Aorta (tissue), 5 donors: ENCODE measurements around the gene CFD. TPM values are rescaled to one million over a fixed set of nuclear protein-coding genes. Genes with fewer than 3 reads are reported as not detected.
"Not testable (repeated sequence)": the region's sequence is repeated elsewhere in the genome, so short reads cannot be mapped to it uniquely, and the experiment has no call there.

Experiments used
- ATAC-seq: fragments of 200-7000 bp; cut with Tn5 transposase; one replicate; pipeline ENCODE4 v1.9.1; 2022; ENCODE audit warnings: moderate library complexity; ENCODE audit not compliant: low FRiP score
- DNase-seq, 2 donors: peaks; one replicate each; pipeline ENCODE4 v3.0.0-alpha.2; 2020
- H3K27ac ChIP-seq, 2 donors: one replicate each; pipeline ENCODE4 v1.5.1; 2013; ENCODE audit warnings: low read length in 2 of 2, mild to moderate bottlenecking in 2 of 2, moderate library complexity in 2 of 2, control low read depth in 1 of 2, inconsistent platforms in 1 of 2, low read depth in 1 of 2
- H3K27me3 ChIP-seq, 2 donors: one replicate each; pipeline ENCODE4 v1.6.1; 2013; ENCODE audit warnings: control low read depth in 1 of 2, low read length in 1 of 2, mild to moderate bottlenecking in 1 of 2, moderate library complexity in 1 of 2; ENCODE audit not compliant: insufficient read depth in 2 of 2, control insufficient read depth in 1 of 2
- H3K36me3 ChIP-seq, 2 donors: one replicate each; pipeline ENCODE4 v1.6.1; 2013; ENCODE audit warnings: control low read depth in 1 of 2, low read length in 1 of 2, mild to moderate bottlenecking in 1 of 2; ENCODE audit not compliant: insufficient read depth in 2 of 2, control insufficient read depth in 1 of 2
- H3K4me1 ChIP-seq, 2 donors: one replicate each; pipeline ENCODE4 v1.6.1; 2013; ENCODE audit warnings: low read length in 2 of 2, control low read depth in 1 of 2, mild to moderate bottlenecking in 1 of 2, moderate library complexity in 1 of 2; ENCODE audit not compliant: insufficient read depth in 2 of 2, control insufficient read depth in 1 of 2
- H3K4me3 ChIP-seq, 2 donors: one replicate each; pipeline ENCODE4 v1.5.1; 2013; ENCODE audit warnings: low read length in 2 of 2, control low read depth in 1 of 2, mild to moderate bottlenecking in 1 of 2
- H3K9me3 ChIP-seq: one replicate; pipeline ENCODE4 v1.6.1; 2013; ENCODE audit warnings: mild to moderate bottlenecking, low read length; ENCODE audit not compliant: control insufficient read depth
- WGBS, 2 donors: extraction: QIAGEN DNeasy Blood & Tissue Kit; methylation state at CpG; one replicate each; pipeline ENCODE4 v1.1.7; 2013; 5-methylcytosine and 5-hydroxymethylcytosine counted together
- intact Hi-C, 2 donors: fragments of 100-400 bp; cut with DNase I; formaldehyde crosslinking; loops; one replicate each; pipeline versions ENCODE4 v1.14.2 to v1.15.0; 2022
- polyA plus RNA-seq, 2 donors: library from polyadenylated mRNA; stranded (reverse); fragments of 200-250 nt; gene quantifications; one replicate each; pipeline ENCODE4 v1.2.3, GENCODE V29; 2013
- total RNA-seq, 2 donors: library from RNA; stranded (reverse); fragmentation: NEBNext Ultra II Directional; extraction: Animal tissue kit (Norgen Biotek cat#: 25700); gene quantifications; one replicate each; pipeline ENCODE4 v1.2.1, GENCODE V29; 2021
- donor health status: healthy with polysubstance abuse.
- donor health status: Bipolar disorder and iron deficiency.
- donor health status: DM: no; HTN: no; CAD: no.
- donor health status: DM: no; HTN: no; CAD: no.
- donor health status: DM: yes; HTN: yes; CAD: no.

CFD gene
- total and polyA plus RNA-seq, 4 donors = 3.3 to 354 (median 63.7) TPM

DNA sequence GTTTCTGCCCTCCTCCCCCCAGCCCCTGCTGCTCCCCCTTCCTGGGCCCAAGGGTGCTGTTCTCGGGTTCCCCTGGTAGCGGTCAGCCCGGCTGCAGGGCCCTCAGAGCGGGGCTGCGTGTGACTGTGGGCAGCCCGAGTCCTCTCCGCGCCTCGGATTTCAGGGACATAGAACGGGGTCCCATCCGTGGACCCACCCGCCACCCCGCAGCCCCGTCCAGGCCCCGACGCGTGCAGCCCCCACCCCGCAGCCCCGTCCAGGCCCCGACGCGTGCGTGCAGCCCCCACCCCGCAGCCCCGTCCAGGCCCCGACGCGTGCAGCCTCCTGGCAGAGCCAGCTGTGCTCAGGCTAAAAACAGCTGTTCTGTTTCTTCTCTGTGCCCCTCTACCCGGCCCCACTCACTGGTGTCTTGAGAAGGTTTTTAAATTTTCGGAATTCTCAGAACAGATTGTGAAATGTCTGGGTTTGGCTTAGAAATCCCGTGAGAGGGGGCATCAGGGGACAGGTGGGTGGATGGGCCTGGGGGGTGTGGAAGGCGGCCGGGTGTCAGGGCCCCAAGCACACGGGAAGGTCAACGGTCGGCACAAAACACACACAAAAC, 24.2 kb upstream of the CFD start:
- H3K9me3 ChIP-seq = peaks cover 2% of the 10 kb centered on the region
- DNase-seq (peak in 1 of 2 donors; percentile 81), ATAC-seq (peak; percentile 84)
- H3K36me3 ChIP-seq = no peaks in the 10 kb centered on the region
- no peaks in the 10 kb centered on the region for H3K27me3 ChIP-seq
- no peak overlapping the region for H3K4me3 ChIP-seq
- no peaks in the 10 kb centered on the region for H3K4me1 ChIP-seq
- no peak overlapping the region for H3K27ac ChIP-seq
- intact Hi-C loops = no loop called here
- WGBS, 2 donors = 61 to 63% methylated on average over 32 to 36 of the region's 36 CpGs

DNA sequence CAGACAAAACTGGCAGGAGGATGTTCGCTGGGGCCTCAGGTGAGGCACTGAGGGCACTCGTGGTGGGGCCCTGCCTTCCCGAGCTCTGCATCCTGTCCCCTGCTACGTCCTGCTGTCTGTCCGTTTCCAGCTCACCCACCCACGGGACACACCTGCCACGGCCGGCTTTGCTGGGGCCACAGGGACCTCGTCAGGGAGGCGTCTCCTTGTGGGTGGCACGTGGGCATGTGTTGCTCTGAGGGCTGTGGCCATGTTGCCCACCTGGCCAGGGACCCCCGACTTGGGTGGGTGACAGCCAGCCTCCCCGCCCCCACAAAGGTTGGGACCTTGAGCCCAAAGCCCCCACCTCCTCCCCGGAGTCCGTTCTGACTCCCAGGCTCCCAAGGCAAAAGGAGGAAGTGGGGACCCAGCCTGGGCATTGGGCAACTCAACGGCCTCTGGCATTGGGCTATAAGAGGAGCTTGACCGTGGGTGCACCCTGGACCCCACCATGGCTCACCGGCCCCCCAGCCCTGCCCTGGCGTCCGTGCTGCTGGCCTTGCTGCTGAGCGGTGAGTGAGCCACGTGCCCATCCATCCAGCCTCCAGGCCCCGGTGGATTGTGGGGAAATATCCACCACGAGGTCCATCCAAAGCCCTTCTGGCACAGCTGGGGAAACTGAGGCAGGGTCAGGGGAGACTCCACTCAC, 18.8 kb upstream of the CFD start, which contains the start of gene PRTN3:
PRTN3 (plus strand) TSS at position 481 of the 688 bp plus-strand sequence; CDS start at position 491, 10 bp downstream.
- H3K4me1 ChIP-seq = no peaks in the 10 kb centered on the region
- intact Hi-C loops = no loop called here
- ATAC-seq (peak; percentile 23), DNase-seq (peak in 1 of 2 donors; percentile 66)
- H3K27ac ChIP-seq = no peak within 1 kb of the TSS
- no peaks in the 10 kb centered on the region for H3K27me3 ChIP-seq
- no peaks in the 10 kb centered on the region for H3K36me3 ChIP-seq
- H3K9me3 ChIP-seq = no peaks in the 10 kb centered on the region
- no peak within 1 kb of the TSS for H3K4me3 ChIP-seq
- WGBS, 2 donors = 73 to 78% methylated on average over 24 of the region's 24 CpGs

DNA sequence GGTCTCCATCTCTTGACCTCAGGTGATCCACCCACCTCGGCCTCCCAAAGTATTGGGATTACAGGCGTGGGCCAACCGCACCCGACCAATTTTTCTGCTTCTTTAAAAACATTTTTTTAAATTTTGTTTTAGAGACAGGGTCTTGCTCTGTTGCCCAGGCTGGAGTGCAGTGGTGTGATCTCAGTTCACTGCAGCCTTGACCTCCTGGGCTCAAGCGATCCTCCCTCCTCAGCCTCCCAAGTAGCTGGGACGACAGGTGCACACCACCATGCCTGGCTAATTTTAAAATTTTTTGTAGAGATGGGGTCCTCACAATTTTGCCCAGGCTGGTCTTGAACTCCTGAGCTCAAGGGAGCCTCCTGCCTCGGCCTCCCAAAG, 16.7 kb upstream of the CFD start:
- ATAC-seq, H3K4me3 ChIP-seq, H3K36me3 ChIP-seq, H3K4me1 ChIP-seq, H3K27me3 ChIP-seq, DNase-seq, H3K27ac ChIP-seq, intact Hi-C loops, H3K9me3 ChIP-seq: not testable (repeated sequence)
- WGBS, 2 donors = 80% methylated on average over 7 of the region's 7 CpGs

DNA sequence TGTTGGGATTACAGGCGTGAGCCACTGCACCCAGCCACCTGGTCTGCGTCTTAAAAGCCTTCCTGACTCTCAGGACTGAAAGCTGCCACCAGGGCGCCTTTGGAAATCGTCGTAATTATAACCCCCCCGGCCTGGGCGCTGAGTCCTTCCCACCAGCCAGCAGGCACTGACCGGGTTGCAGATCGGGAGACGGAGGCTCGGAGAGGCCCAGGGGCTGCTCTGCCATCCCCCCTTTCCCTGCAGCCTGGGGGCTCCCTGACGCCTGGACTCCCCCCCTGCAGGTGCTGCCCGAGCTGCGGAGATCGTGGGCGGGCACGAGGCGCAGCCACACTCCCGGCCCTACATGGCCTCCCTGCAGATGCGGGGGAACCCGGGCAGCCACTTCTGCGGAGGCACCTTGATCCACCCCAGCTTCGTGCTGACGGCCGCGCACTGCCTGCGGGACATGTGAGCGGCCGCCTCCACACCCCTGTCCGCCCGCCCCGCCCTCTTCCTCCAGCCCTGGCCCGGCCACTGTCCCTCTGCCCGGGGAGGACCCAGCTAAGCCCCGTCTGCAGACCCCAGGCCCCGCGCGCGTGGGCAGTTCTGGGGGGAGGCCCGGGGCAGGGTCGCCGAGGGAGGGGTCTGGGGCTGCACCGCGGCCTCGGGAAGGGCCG, 16.2 kb upstream of the CFD start:
- no peaks in the 10 kb centered on the region for H3K36me3 ChIP-seq
- no peaks in the 10 kb centered on the region for H3K4me1 ChIP-seq
- H3K27me3 ChIP-seq = no peaks in the 10 kb centered on the region
- H3K27ac ChIP-seq = no peak overlapping the region
- no peaks in the 10 kb centered on the region for H3K9me3 ChIP-seq
- no peak overlapping the region for H3K4me3 ChIP-seq
- intact Hi-C loops = no loop called here
- DNase-seq (no peak), ATAC-seq (peak; percentile 37)
- WGBS, 2 donors = 2 to 4% methylated on average over 45 to 46 of the region's 46 CpGs

DNA sequence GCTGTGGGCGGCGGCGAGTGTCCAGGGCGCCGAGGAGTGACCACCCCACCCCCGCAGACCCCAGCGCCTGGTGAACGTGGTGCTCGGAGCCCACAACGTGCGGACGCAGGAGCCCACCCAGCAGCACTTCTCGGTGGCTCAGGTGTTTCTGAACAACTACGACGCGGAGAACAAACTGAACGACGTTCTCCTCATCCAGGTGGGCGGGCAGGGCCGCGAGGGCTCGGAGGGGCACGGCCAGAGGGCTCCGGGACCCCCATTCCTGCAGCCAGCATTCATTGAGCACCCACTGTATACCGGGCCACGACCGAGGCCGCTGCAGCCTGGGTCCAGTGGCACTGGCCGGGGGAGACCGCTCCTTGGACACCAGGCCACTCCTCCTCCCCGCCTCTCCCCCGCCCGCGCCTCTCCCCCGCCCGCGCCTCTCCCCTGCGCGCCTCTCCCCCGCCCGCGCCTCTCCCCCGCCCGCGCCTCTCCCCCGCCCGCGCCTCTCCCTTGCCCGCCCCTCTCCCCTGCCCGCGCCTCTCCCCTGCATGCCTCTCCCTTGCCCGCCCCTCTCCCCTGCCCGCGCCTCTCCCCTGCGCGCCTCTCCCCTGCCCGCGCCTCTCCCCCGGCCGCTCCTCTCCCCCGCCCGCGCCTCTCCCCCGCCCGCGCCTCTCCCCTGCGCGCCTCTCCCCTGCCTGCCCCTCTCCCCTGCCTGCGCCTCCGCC, 15.5 kb upstream of the CFD start:
- Histone ChIP-seq H3K4me1 (no peaks in the 10 kb centered on the region), H3K4me3 (no peak overlapping the region), H3K27me3 (no peaks in the 10 kb centered on the region), H3K36me3 (no peaks in the 10 kb centered on the region), H3K27ac (no peak overlapping the region), H3K9me3 (no peaks in the 10 kb centered on the region)
- DNase-seq (no peak), ATAC-seq (no peak)
- intact Hi-C loops = no loop called here
- WGBS, 2 donors = 4 to 38% methylated on average over 18 to 69 of the region's 70 CpGs

DNA sequence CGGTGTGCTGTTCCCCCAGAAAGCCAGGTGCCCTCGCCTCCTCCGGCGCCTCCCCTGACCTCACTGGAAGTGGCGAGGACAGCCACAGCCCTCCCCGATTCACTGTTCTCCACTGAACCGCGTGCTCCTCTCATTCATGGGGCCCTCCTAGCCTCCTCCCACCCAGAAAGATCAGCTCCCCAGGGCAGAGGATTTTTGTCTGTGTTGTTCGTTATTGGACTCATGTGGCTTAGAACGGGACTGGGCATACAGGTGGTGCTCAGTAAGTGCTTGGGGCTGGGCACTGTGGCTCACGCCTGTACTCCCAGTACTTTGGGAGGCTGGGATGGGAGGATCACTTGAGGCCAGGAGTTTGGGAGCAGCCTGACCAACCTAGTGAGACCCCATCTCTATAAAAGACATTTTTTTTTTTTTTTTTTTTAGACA, 14.9 kb upstream of the CFD start:
- no peak overlapping the region for H3K27ac ChIP-seq
- H3K27me3 ChIP-seq = no peaks in the 10 kb centered on the region
- DNase-seq = no peak
- no peak overlapping the region for H3K4me3 ChIP-seq
- no peak for ATAC-seq
- no peaks in the 10 kb centered on the region for H3K9me3 ChIP-seq
- H3K4me1 ChIP-seq = no peaks in the 10 kb centered on the region
- H3K36me3 ChIP-seq = no peaks in the 10 kb centered on the region
- WGBS, 2 donors = 32 to 53% methylated on average over 11 of the region's 11 CpGs
- intact Hi-C loops = no loop called here

DNA sequence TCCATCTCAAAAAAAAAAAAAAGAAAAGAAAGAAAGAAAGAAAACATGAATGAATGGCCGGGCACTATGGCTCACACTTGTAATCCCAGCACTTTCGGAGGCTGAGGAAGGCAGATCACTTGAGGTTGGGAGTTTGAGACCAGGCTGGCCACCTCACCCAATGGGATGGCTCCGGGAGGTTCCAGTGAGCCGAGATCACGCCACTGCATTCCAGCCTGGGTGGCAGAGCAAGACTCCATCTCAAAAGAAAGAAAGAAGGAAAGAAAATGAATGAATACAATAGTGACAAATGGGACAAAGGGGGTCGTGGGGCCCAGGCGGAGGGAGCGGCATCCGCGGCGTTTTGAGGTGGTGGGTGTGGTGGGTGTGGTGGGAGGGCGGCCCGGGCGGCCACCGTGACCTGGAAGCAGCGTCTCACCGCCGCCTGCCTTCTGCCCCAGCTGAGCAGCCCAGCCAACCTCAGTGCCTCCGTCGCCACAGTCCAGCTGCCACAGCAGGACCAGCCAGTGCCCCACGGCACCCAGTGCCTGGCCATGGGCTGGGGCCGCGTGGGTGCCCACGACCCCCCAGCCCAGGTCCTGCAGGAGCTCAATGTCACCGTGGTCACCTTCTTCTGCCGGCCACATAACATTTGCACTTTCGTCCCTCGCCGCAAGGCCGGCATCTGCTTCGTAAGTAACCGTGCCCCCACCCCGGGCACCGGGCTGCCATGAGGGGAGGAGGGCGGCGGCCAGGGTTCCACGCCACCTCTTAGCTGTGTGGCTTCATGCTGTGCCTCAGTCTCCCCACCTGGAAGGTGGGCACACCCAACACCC, 13.6 kb upstream of the CFD start:
- ATAC-seq (no peak), DNase-seq (no peak)
- Histone ChIP-seq H3K4me1 (no peaks in the 10 kb centered on the region), H3K27me3 (no peaks in the 10 kb centered on the region), H3K27ac (no peak overlapping the region), H3K4me3 (no peak overlapping the region), H3K36me3 (no peaks in the 10 kb centered on the region), H3K9me3 (no peaks in the 10 kb centered on the region)
- WGBS, 2 donors = 64 to 70% methylated on average over 36 to 37 of the region's 37 CpGs
- intact Hi-C loops = no loop called here

DNA sequence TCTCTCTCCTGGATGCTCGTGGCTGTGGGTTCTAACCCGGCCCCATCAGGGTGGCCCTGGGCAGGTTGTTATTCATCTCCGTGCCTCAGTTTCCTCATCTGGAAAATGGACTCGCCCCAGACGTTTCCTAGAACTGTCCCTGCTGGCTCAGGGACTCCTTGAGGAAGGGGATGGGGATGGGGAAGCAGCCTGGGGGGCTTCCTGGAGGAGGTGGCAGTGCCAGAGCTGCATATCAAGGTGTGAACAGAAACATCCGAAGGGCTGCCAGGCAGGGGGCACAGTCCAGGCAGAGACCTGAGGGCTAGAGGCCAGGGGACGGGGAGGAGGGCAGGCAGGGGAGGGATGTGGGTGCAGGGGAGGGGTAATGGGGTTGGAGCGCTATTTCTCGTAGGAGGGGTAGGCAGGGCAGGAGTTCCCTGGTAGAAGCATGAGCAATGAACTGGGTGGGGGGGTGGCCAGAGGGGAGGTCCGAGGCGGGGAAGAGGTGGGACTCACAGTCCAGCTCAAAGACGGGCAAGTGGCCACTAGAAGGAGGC, 11.0 kb upstream of the CFD start:
- intact Hi-C loops = no loop called here
- Histone ChIP-seq H3K4me3 (no peak overlapping the region), H3K27me3 (no peaks in the 10 kb centered on the region), H3K27ac (no peak overlapping the region), H3K4me1 (no peaks in the 10 kb centered on the region), H3K36me3 (no peaks in the 10 kb centered on the region), H3K9me3 (no peaks in the 10 kb centered on the region)
- DNase-seq (no peak), ATAC-seq (no peak)
- WGBS, 2 donors = 42 to 49% methylated on average over 12 of the region's 12 CpGs
